Stimulated activated CD8-positive, alpha-beta memory T cell treated with anti-CD3 and anti-CD28 coated beads, Interleukin-15, amount 100 ng/mL, for 1 hour (primary cell): ENCODE results near the gene AIRE.
"Not testable (repeated sequence)": the region's sequence is repeated elsewhere in the genome, so short reads cannot be mapped to it uniquely, and the experiment has no call there.

ENCODE experiments used
- DNase-seq: peaks from one replicate; pipeline ENCODE4 v3.0.0-alpha.2; 2020; ENCODE audit warnings: low read depth

AIRE gene

GRCh38 chr21:44291936-44292811 is 6.5 kb downstream of the AIRE start:
- no peak for DNase-seq

- no peak for DNase-seq
Measured at GRCh38 chr21:44292812-44293195, 7.1 kb downstream of the AIRE start.

GRCh38 chr21:44293551-44294231 is 8.0 kb downstream of the AIRE start:
- no peak for DNase-seq

- DNase-seq: no peak
Measured at GRCh38 chr21:44294391-44295162, 8.9 kb downstream of the AIRE start.

- DNase-seq: no peak
Measured at GRCh38 chr21:44295163-44295573, 9.5 kb downstream of the AIRE start.

- no peak for DNase-seq
Measured at GRCh38 chr21:44295646-44296045, 10.0 kb downstream of the AIRE start.

GRCh38 chr21:44296103-44296519 is 10.4 kb downstream of the AIRE start:
- DNase-seq: no peak

GRCh38 chr21:44296916-44297315 is 11.2 kb downstream of the AIRE start:
- DNase-seq: no peak

- peak; percentile 48 for DNase-seq
Measured at GRCh38 chr21:44297525-44298290, 12.0 kb downstream of the AIRE start.

- DNase-seq: no peak
Measured at GRCh38 chr21:44298301-44298700, 12.6 kb downstream of the AIRE start.

- no peak for DNase-seq
Measured at GRCh38 chr21:44299085-44299457, 13.4 kb downstream of the AIRE start.

- no peak for DNase-seq
Measured at GRCh38 chr21:44299458-44300261, 14.0 kb downstream of the AIRE start, which contains the start of gene PFKL. TSS of gene PFKL (plus strand) at chr21:44300053. CDS start at chr21:44300106, 53 bp downstream.

- DNase-seq: no peak
Measured at GRCh38 chr21:44300262-44300959, 14.7 kb downstream of the AIRE start.

- DNase-seq: no peak
Measured at GRCh38 chr21:44301141-44301540, 15.5 kb downstream of the AIRE start.

GRCh38 chr21:44301961-44302406 is 16.3 kb downstream of the AIRE start:
- DNase-seq: no peak

GRCh38 chr21:44302573-44303401 is 17.1 kb downstream of the AIRE start:
- not testable (repeated sequence) for DNase-seq

GRCh38 chr21:44303490-44303981 is 17.9 kb downstream of the AIRE start:
- DNase-seq: no peak

- DNase-seq: no peak
Measured at GRCh38 chr21:44304011-44304616, 18.4 kb downstream of the AIRE start.

- DNase-seq: no peak
Measured at GRCh38 chr21:44304877-44305293, 19.2 kb downstream of the AIRE start.
